T-helper 1 cell treated with Interleukin-12 subunit alpha and Interleukin-12 subunit beta and Interleukin-4 antibody, amounts not matched to agents 30 ng/mL and 1 ng/mL, for 36 hours (primary cell): ENCODE measurements around the gene RPRD1A. TPM values are rescaled to one million over a fixed set of nuclear protein-coding genes. Genes with fewer than 3 reads are reported as not detected.
"Not testable (repeated sequence)": the region's sequence is repeated elsewhere in the genome, so short reads cannot be mapped to it uniquely, and the experiment has no call there.

Source experiments
- intact Hi-C: fragments of 100-400 bp; cut with micrococcal nuclease; formaldehyde crosslinking; loops from one replicate; pipeline ENCODE4 v1.15.1; 2024
- total RNA-seq: library from RNA; stranded (reverse); gene quantifications from 2 replicates; pipeline ENCODE4 v1.2.3, GENCODE V29; 2022

The RPRD1A gene
- total RNA-seq, 1 donor from 2014 or later: 29.5 TPM

GRCh38 chr18:35972197-35973000 lies 95.0 kb downstream of the RPRD1A start, which contains the start of gene RMP24:
Gene RMP24 (plus strand): TSS chr18:35972679.
- intact Hi-C loops: loop anchor here (1.0 to 5.0 kb wide), 17 partner anchors 22 to 1112 kb away; partner anchors contain the start of genes ELP2, INO80C, KIAA1328 and MAPRE2

GRCh38 chr18:35971661-35972196 lies 95.6 kb downstream of the RPRD1A start:
- intact Hi-C loops: loop anchor here (1.0 to 5.0 kb wide), 18 partner anchors 21 to 1111 kb away; partner anchors contain the start of genes ELP2, INO80C, KIAA1328 and MAPRE2

- intact Hi-C loops: loop anchor here (2.0 to 5.0 kb wide), 2 partner anchors 345 to 582 kb away; no protein-coding TSS in a partner anchor
Measured at GRCh38 chr18:35969676-35970075, 97.7 kb downstream of the RPRD1A start.

GRCh38 chr18:35968278-35968880 lies 99.0 kb downstream of the RPRD1A start:
- intact Hi-C loops: no loop called here

- intact Hi-C loops: not testable (repeated sequence)
Measured at GRCh38 chr18:35967866-35968265, 99.5 kb downstream of the RPRD1A start.

- intact Hi-C loops: no loop called here
Measured at GRCh38 chr18:35964319-35964718, 103.0 kb downstream of the RPRD1A start.

- intact Hi-C loops: no loop called here
Measured at GRCh38 chr18:35962320-35962719, 105.0 kb downstream of the RPRD1A start.

- intact Hi-C loops: no loop called here
Measured at GRCh38 chr18:35956226-35956625, 111.1 kb downstream of the RPRD1A start.

GRCh38 chr18:35953688-35954087 lies 113.7 kb downstream of the RPRD1A start:
- intact Hi-C loops: loop anchor here (5.0 kb wide), 1 partner anchor 456 kb away; the partner anchor contains the start of gene INO80C

GRCh38 chr18:35950628-35950982 lies 116.8 kb downstream of the RPRD1A start:
- intact Hi-C loops: loop anchor here (1.0 to 5.0 kb wide), 8 partner anchors 22 to 720 kb away; partner anchors contain the start of genes INO80C and RMP24

GRCh38 chr18:35949903-35950627 lies 117.3 kb downstream of the RPRD1A start:
- intact Hi-C loops: loop anchor here (1.0 to 5.0 kb wide), 8 partner anchors 22 to 719 kb away; partner anchors contain the start of genes INO80C and RMP24

- intact Hi-C loops: no loop called here
Measured at GRCh38 chr18:35949090-35949489, 118.3 kb downstream of the RPRD1A start.

GRCh38 chr18:35948080-35948479 lies 119.3 kb downstream of the RPRD1A start:
- intact Hi-C loops: no loop called here

GRCh38 chr18:35942661-35943060 lies 124.7 kb downstream of the RPRD1A start:
- intact Hi-C loops: no loop called here

- intact Hi-C loops: no loop called here
Measured at GRCh38 chr18:35942133-35942532, 125.2 kb downstream of the RPRD1A start.

GRCh38 chr18:35941299-35941698 lies 126.1 kb downstream of the RPRD1A start:
- intact Hi-C loops: no loop called here

Other genes starting within 250 kb of the RPRD1A start
- gene SLC39A6, start 61.8 kb upstream of the RPRD1A start, total RNA-seq: 28.5 and 30.5 TPM in 2 replicates
- 68.9 and 73.4 TPM in 2 replicates for gene ELP2, start 62.3 kb upstream of the RPRD1A start, total RNA-seq
- 0.17 TPM in 2 replicates for gene MOCOS, start 119.9 kb upstream of the RPRD1A start, total RNA-seq
- gene FHOD3, start 230.2 kb upstream of the RPRD1A start, total RNA-seq: not detected in 2 replicates